ENCODE results near the gene CHAF1A.

Gene CHAF1A

GRCh38 chr19:4396949-4397783 lies 5.3 kb upstream of the CHAF1A start:
- Histone ChIP-seq H3K9me3 (ENCODE audit: insufficient read depth, low read depth, low read length) (no peaks in the 10 kb centered on the region), H3K27me3 (ENCODE audit: insufficient read depth, low read length) (no peaks in the 10 kb centered on the region), H3K36me3 (ENCODE audit: insufficient read depth, low read length) (peaks cover 22% of the 10 kb centered on the region), H3K27ac (ENCODE audit: low read depth, low read length) (no peak overlapping the region), H3K4me1 (ENCODE audit: insufficient read depth, low read length) (peaks cover 14% of the 10 kb centered on the region), H3K4me3 (ENCODE audit: low read length) (no peak overlapping the region), H3K9ac (ENCODE audit: low read depth, low read length) (no peak overlapping the region)
- WGBS, result 91% methylated on average over 14 of the region's 15 CpGs

DNA sequence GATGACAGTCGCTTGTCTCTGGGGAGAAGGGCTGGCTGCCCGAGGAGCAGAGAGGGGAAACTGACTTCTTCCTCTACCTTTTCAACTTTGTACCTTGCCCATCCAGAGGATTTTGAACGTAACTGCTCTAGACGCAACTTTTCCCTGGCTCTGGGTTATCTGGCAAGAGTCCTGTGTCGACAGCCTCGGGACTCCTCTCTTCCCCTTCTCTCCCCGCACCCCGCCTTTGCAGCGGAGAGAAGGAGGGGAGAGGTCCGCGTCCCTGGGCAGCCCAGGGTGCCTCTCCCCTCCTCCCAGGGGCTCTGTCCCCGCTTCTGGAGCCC lies 2.7 kb upstream of the CHAF1A start:
- H3K27ac ChIP-seq (ENCODE audit: low read depth, low read length), result peak overlapping the region; percentile 79; the same call in 1 of the 2 replicates
- no peaks in the 10 kb centered on the region for H3K27me3 ChIP-seq (ENCODE audit: insufficient read depth, low read length)

GRCh38 chr19:4400135-4400936 lies 2.1 kb upstream of the CHAF1A start, which contains the start of gene SH3GL1:
SH3GL1 (minus strand) TSS chr19:4400547; CDS start chr19:4400368, 179 bp downstream.
- H3K4me3 ChIP-seq (ENCODE audit: low read length), result peak within 1 kb of the TSS; percentile 98
- H3K9ac ChIP-seq (ENCODE audit: low read depth, low read length), result peak within 1 kb of the TSS; percentile 92
- H3K27me3 ChIP-seq (ENCODE audit: insufficient read depth, low read length), result no peaks in the 10 kb centered on the region
- no peaks in the 10 kb centered on the region for H3K9me3 ChIP-seq (ENCODE audit: insufficient read depth, low read depth, low read length)
- peaks cover 16% of the 10 kb centered on the region for H3K4me1 ChIP-seq (ENCODE audit: insufficient read depth, low read length)
- H3K36me3 ChIP-seq (ENCODE audit: insufficient read depth, low read length), result peaks cover 30% of the 10 kb centered on the region
- WGBS, result under 1% methylated on average over 89 of the region's 90 CpGs
- peak within 1 kb of the TSS; percentile 79 for H3K27ac ChIP-seq (ENCODE audit: low read depth, low read length)

More for the DNA sequence above, 2.7 kb upstream of the CHAF1A start:
- Histone ChIP-seq H3K9me3 (ENCODE audit: insufficient read depth, low read depth, low read length) (no peaks in the 10 kb centered on the region), H3K36me3 (ENCODE audit: insufficient read depth, low read length) (peaks cover 31% of the 10 kb centered on the region), H3K4me1 (ENCODE audit: insufficient read depth, low read length) (peaks cover 17% of the 10 kb centered on the region), H3K9ac (ENCODE audit: low read depth, low read length) (peak overlapping the region; percentile 92), H3K4me3 (ENCODE audit: low read length) (peak overlapping the region; percentile 98)
- WGBS, result 1% methylated on average over 10 of the region's 12 CpGs

DNA sequence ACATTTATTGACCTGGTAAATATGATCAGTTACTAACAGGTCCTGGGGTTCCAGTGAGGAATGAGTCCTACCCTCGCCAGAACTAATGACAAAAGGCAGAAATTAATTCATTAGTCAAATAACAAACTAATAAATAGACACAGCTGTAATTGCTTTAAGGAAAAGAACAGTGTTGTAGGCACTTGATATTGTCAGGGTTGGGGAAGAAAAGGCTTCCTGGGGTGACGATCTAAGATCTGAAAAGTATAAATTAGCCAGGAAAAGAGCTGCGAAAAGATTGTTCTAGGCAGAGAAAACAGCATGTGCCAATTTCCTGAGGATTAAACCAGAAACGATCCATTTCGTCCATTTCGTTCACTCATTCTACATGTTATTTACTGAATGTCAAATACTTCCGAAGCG lies 670 bp upstream of the CHAF1A start:
- 37% methylated on average over 6 of the region's 8 CpGs for WGBS
- H3K9ac ChIP-seq (ENCODE audit: low read depth, low read length), result peak overlapping the region; percentile 57; the same call in 1 of the 2 replicates
- peaks cover 22% of the 10 kb centered on the region for H3K4me1 ChIP-seq (ENCODE audit: insufficient read depth, low read length)
- H3K4me3 ChIP-seq (ENCODE audit: low read length), result peak overlapping the region; percentile 89
- H3K36me3 ChIP-seq (ENCODE audit: insufficient read depth, low read length), result peaks cover 32% of the 10 kb centered on the region
- H3K27ac ChIP-seq (ENCODE audit: low read depth, low read length), result peak overlapping the region; percentile 59; the same call in 1 of the 2 replicates
- no peaks in the 10 kb centered on the region for H3K9me3 ChIP-seq (ENCODE audit: insufficient read depth, low read depth, low read length)
- no peaks in the 10 kb centered on the region for H3K27me3 ChIP-seq (ENCODE audit: insufficient read depth, low read length)

GRCh38 chr19:4403005-4403761 lies 743 bp downstream of the CHAF1A start:
- Histone ChIP-seq H3K4me1 (ENCODE audit: insufficient read depth, low read length) (peaks cover 26% of the 10 kb centered on the region), H3K27ac (ENCODE audit: low read depth, low read length) (peak overlapping the region; percentile 93), H3K36me3 (ENCODE audit: insufficient read depth, low read length) (peaks cover 33% of the 10 kb centered on the region), H3K4me3 (ENCODE audit: low read length) (peak overlapping the region; percentile 89), H3K27me3 (ENCODE audit: insufficient read depth, low read length) (no peaks in the 10 kb centered on the region), H3K9me3 (ENCODE audit: insufficient read depth, low read depth, low read length) (no peaks in the 10 kb centered on the region), H3K9ac (ENCODE audit: low read depth, low read length) (peak overlapping the region; percentile 99)
- WGBS, result 5% methylated on average over 32 of the region's 32 CpGs

DNA sequence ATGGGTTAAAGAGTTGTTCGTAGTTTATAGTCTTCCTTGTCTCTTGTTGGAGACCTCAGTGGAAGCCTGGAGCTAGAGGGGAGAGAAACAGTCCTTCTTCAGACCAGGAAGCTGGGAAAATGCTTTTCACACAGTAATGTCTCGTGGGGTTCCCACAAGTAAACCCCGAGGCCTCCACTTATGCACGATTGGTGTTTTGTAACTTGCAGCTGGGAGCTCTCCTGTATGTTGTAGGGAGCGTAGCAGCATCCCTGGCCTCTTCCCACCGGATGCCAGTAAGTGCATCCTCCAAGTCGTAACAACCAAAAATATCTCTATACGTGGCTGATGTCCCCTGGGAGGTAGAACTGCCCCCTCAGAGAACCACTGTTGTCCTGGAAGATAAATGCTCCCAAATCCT lies 3.5 kb downstream of the CHAF1A start:
- 88% methylated on average over 8 of the region's 8 CpGs for WGBS
- peaks cover 43% of the 10 kb centered on the region for H3K4me1 ChIP-seq (ENCODE audit: insufficient read depth, low read length)
- H3K36me3 ChIP-seq (ENCODE audit: insufficient read depth, low read length), result peaks cover 53% of the 10 kb centered on the region

DNA sequence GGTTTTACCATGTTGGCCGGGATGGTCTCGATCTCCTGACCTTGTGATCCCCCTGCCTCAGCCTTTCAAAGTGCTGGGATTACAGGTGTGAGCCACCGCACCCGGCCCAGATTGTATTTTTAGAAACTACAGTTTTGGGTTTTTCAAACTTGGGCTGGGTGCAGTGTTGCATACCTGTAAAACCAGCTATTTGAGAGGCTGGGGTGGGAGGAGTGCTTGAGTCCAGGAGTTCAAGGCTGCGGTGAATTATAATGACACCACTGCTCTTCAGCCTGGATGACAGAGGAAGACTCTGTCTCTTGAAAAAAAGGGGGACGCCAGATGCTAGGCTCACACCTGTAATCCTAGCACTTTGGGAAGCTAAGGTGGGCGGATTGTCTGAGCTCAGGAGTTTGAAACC lies 4.2 kb downstream of the CHAF1A start:
- WGBS, result 96% methylated on average over 7 of the region's 7 CpGs
- peaks cover 59% of the 10 kb centered on the region for H3K36me3 ChIP-seq (ENCODE audit: insufficient read depth, low read length)
- H3K4me3 ChIP-seq (ENCODE audit: low read length), result no peak overlapping the region
- H3K27ac ChIP-seq (ENCODE audit: low read depth, low read length), result 0 out of 2 replicates have a peak overlapping the region, but pooled peaks have one; percentile 25
- peaks cover 42% of the 10 kb centered on the region for H3K4me1 ChIP-seq (ENCODE audit: insufficient read depth, low read length)
- H3K9me3 ChIP-seq (ENCODE audit: insufficient read depth, low read depth, low read length), result no peaks in the 10 kb centered on the region
- H3K27me3 ChIP-seq (ENCODE audit: insufficient read depth, low read length), result no peaks in the 10 kb centered on the region
- H3K9ac ChIP-seq (ENCODE audit: low read depth, low read length), result 0 out of 2 replicates have a peak overlapping the region, but pooled peaks have one; percentile 28

More for the DNA sequence above, 3.5 kb downstream of the CHAF1A start:
- Histone ChIP-seq H3K27me3 (ENCODE audit: insufficient read depth, low read length) (no peaks in the 10 kb centered on the region), H3K27ac (ENCODE audit: low read depth, low read length) (peak overlapping the region; percentile 46; the same call in 1 of the 2 replicates), H3K4me3 (ENCODE audit: low read length) (no peak overlapping the region), H3K9ac (ENCODE audit: low read depth, low read length) (no peak overlapping the region), H3K9me3 (ENCODE audit: insufficient read depth, low read depth, low read length) (no peaks in the 10 kb centered on the region)

GRCh38 chr19:4409123-4409933 lies 6.9 kb downstream of the CHAF1A start:
- Histone ChIP-seq H3K4me3 (ENCODE audit: low read length) (peak overlapping the region; percentile 11; the same call in 1 of the 2 replicates), H3K27me3 (ENCODE audit: insufficient read depth, low read length) (no peaks in the 10 kb centered on the region), H3K27ac (ENCODE audit: low read depth, low read length) (peak overlapping the region; percentile 97), H3K9me3 (ENCODE audit: insufficient read depth, low read depth, low read length) (no peaks in the 10 kb centered on the region), H3K36me3 (ENCODE audit: insufficient read depth, low read length) (peaks cover 82% of the 10 kb centered on the region), H3K4me1 (ENCODE audit: insufficient read depth, low read length) (peaks cover 41% of the 10 kb centered on the region), H3K9ac (ENCODE audit: low read depth, low read length) (peak overlapping the region; percentile 75)
- WGBS, result 51% methylated on average over 23 of the region's 23 CpGs

- Histone ChIP-seq H3K27me3 (ENCODE audit: insufficient read depth, low read length) (no peaks in the 10 kb centered on the region), H3K4me1 (ENCODE audit: insufficient read depth, low read length) (peaks cover 37% of the 10 kb centered on the region), H3K27ac (ENCODE audit: low read depth, low read length) (no peak overlapping the region), H3K4me3 (ENCODE audit: low read length) (no peak overlapping the region), H3K9ac (ENCODE audit: low read depth, low read length) (no peak overlapping the region), H3K36me3 (ENCODE audit: insufficient read depth, low read length) (peaks cover 83% of the 10 kb centered on the region), H3K9me3 (ENCODE audit: insufficient read depth, low read depth, low read length) (no peaks in the 10 kb centered on the region)
- 97% methylated on average over 3 of the region's 3 CpGs for WGBS
These were observed 11.1 kb downstream of the CHAF1A start for GRCh38 chr19:4413588-4413987.

DNA sequence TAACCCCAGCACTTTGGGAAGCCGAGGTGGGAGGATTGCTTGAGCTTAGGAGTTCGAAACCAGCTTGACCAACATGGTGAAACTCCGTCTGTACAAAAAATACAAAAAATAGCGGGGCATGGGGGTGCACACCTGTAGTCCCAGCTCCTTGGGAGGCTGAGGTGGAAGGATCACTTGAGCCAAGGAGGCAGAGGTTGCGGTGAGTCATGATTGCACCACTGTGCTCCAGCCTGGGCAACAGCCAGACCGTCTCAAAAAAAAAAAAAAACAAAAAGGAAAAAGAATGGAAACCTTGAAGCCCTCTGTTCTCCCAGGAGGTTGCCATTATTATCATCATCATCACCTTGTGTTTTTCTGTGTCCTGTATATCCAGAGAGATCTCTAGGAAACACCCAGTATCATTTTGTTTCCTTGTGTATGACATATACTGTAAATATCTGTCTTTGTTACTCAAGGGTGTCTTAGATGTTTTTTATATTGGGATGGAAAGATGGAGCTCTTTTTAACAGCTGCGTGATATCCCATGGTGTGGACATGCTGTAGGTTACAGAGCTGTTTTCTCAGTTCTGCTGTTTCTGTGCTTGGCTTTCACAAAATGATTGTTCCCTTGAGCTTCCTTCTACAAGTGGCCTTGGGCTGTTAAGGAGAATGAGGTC lies 11.8 kb downstream of the CHAF1A start:
- Histone ChIP-seq H3K9me3 (ENCODE audit: insufficient read depth, low read depth, low read length) (no peaks in the 10 kb centered on the region), H3K27me3 (ENCODE audit: insufficient read depth, low read length) (no peaks in the 10 kb centered on the region), H3K4me1 (ENCODE audit: insufficient read depth, low read length) (peaks cover 32% of the 10 kb centered on the region), H3K9ac (ENCODE audit: low read depth, low read length) (peak overlapping the region; percentile 0; the same call in 1 of the 2 replicates), H3K4me3 (ENCODE audit: low read length) (no peak overlapping the region), H3K36me3 (ENCODE audit: insufficient read depth, low read length) (peaks cover 89% of the 10 kb centered on the region), H3K27ac (ENCODE audit: low read depth, low read length) (peak overlapping the region; percentile 68)
- WGBS, result 92% methylated on average over 7 of the region's 7 CpGs
